Retina (tissue), 1 donor: ENCODE measurements around the gene SNAP47.

Experiments used
- DNase-seq: peaks from one replicate; pipeline ENCODE4 v3.0.0-alpha.2; 2016

SNAP47 gene

DNA sequence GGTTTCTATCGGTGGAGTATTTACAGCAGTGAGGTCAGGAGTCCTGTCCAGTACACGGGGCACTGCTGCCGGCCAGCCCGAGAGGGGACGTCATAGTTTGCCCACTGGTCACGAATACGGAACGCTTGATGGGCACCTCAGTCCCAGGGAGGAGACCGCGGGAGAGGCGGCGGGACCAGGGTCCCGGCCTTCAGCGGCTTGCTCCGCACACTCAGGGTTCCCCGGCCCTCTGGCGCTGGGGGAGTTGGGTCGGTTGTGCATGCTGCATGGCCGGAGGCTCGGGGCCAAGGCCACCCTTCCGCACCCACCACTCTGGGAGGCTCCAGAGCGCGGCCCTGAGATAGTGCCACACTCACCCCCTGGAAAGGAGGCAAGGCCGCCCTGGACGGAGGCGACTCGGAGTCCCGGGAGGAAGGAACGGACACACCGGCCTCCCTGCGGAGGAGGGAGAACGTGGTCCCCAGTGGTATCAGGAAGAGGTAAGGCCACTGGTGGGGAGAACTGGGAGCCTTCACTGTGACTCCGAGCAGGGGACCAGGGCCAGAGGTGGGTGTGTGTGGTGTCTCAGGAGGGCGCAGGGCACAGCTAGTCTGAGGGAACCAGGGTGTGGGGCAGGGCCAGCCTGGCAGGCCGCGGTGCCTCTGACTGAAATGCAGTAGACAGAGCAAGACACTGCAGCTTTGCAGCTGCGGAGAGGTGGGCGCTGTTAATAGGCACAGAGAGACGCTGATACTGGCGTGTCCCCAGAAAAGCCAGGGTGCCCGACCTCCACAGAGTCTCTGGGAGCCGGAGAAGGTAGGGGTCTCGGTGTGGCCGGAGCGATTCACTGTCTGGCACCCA lies 51.7 kb downstream of the SNAP47 start:
- DNase-seq, result peak; percentile 41

GRCh38 chr1:227787513-227788270 lies 52.5 kb downstream of the SNAP47 start:
- DNase-seq, result peak; percentile 84

- peak; percentile 73 for DNase-seq
Observed at GRCh38 chr1:227788271-227789083, 53.2 kb downstream of the SNAP47 start.

DNA sequence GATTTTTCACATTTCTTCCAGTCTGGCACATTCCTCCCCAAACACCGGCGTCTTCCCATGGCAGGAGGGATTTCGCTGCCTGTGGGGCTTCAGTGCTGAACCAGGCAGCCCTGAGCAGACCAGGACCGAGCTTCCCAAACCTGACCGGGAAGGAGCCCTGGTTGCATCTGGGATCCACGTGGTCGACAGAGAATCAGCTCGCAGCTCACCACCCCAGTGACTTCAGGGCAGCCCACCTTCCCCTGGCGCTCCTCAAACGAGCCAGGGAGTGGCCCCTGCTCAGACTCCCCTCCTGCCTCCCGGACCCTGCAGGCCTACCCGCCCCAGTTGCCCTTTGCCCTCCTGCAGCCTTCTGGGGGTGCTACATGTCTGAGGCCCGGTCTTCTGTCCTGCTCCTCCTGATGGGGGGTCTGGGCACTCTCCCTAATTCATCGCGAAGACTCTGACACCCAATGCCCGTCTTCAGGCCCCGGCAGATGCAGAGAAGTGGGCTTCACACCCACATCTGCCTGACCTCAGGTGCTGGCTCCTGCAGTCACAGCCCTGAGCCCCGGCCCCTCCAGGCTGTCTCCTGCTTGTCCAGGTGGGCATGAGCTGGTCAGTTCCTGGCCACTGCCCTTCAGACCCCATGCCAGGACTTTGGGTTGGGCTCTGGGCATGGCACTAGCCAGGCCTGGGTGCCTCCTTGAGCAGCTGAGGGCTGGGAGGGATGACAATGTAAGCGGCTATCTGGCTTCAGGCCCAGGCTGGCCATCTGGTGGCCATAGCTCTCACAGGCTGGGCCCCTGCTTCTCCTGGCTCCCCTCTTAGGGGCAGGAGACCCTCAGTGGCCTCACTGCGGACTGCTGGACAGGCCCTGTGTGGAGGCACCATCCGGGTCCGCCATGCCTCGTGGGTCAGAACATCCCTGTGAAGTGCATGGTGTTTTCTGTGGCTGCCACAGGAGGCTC lies 54.1 kb downstream of the SNAP47 start:
- peak; percentile 19 for DNase-seq

GRCh38 chr1:227790034-227790400 lies 54.8 kb downstream of the SNAP47 start:
- no peak for DNase-seq

- no peak for DNase-seq
Observed at GRCh38 chr1:227790868-227791267, 55.6 kb downstream of the SNAP47 start.

- DNase-seq, result no peak
Observed at GRCh38 chr1:227791425-227792143, 56.3 kb downstream of the SNAP47 start.

DNA sequence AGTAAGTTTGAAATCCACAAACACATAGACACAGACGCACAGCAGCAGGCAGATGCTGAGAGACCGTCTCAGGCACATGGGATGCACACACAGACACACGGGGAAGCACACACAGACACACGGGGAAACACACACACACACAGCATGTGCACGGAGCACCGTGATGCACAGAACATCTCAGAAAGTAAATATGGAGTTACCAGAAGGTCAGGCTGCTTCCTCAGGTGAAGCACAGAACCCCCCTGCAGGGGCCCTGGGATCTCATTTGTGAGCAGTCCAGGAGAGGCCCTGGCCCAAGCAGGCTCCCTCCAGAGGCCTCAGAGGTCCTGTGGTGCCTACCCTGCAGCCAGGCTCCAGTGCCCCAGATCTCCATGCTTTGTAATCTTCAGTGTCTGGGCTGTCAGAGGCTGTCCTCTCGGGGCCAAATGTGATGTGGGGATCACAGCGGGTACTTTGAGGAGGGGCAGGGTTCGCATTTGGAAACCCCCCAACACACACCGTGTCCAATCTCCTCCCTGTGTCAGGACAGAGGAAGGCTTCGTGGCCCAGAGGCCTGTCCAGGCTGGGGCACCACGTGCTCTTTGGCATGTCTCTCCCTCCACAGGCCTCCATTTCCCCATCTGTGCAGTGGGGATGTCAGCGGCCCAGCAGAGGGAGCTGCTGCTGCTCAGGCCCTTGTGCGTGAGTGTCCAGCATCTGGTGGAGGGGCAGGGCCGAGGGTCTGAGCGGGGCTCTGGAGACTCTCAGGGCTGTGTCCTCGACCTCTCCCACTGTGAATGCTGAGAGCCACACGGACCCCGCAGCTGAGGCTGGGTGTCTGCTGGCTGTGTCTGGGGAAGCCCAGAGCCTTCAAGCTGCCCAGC lies 57.2 kb downstream of the SNAP47 start:
- DNase-seq, result no peak

- no peak for DNase-seq
Observed at GRCh38 chr1:227793079-227793947, 58.1 kb downstream of the SNAP47 start.

- DNase-seq, result peak; percentile 45
Observed at GRCh38 chr1:227793948-227794816, 58.9 kb downstream of the SNAP47 start.

- no peak for DNase-seq
Observed at GRCh38 chr1:227794817-227795192, 59.6 kb downstream of the SNAP47 start.

DNA sequence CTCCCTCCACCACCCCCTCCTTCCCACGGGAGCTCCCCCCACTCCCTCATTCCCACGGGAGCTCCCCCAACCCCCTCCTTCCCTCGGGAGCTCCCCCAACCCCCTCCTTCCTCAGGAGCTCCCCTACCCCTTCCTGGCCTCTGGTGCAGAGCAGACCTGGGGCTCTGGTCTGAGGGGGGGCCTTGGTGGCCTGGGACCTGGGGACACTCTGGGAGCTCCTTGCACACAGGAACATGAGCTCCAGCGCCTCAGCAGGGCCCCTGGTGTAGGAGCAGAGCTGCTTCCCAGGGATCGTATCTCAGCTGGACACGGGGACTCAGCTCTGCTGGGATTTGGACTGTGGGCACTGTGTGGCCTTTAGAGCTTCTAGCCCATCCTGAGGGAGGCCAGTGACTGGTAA lies 60.5 kb downstream of the SNAP47 start:
- DNase-seq, result no peak

GRCh38 chr1:227796359-227796915 lies 61.2 kb downstream of the SNAP47 start:
- DNase-seq, result no peak

DNA sequence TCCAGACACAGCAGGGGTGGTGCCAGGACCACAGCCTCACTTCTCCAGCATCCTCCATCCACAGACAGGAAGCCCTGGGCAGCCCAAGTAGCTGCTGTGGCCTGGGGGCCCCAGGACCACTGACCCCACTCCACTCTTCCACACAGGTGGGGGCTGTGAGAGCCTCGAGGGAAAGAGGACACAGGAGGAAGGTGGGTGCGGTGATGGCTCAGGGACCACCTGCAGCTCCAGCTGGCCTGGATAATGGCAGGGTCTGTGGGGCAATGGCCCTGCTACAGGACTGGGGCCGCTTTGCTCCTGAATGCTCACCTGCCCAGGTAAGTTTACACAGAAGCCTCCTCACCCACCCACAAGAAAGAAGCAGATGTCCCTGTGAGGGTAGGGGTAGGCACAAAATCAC lies 61.9 kb downstream of the SNAP47 start:
- DNase-seq, result no peak

- DNase-seq, result no peak
Observed at GRCh38 chr1:227797625-227798024, 62.4 kb downstream of the SNAP47 start.

DNA sequence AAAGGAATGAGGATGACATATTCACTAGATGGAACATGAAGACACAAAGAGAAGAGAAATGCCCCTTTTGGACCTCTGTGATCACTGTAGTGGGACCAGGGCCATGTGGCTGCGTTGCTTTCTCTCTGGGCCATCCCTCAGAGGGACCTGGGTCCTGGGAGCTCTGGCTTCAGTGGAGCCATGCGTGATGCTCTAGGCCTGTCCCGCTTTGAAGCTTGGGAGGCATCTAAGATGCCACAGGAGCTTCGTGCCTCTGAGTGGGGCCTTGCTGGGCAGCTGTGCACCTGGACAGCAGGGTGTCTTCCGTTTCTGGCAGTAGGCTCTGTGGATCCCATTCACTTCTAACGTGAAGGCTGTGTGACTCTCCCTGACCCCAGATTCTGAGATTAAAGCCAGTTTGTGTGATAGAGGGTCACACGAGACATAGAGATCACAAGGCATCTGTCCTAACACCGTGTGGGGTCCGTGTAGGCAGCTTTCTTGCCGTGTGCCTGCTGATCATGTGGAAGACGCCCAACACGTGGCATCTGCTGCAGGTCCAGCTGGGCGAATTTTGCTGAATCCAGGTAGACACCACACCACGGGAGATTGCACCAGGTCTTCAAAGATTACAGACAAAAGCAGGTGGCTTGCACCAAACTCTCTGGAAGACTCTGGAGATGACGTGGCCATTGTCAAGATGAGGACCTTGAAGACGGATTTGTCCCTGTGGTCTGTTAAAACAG lies 63.0 kb downstream of the SNAP47 start:
- no peak for DNase-seq

DNA sequence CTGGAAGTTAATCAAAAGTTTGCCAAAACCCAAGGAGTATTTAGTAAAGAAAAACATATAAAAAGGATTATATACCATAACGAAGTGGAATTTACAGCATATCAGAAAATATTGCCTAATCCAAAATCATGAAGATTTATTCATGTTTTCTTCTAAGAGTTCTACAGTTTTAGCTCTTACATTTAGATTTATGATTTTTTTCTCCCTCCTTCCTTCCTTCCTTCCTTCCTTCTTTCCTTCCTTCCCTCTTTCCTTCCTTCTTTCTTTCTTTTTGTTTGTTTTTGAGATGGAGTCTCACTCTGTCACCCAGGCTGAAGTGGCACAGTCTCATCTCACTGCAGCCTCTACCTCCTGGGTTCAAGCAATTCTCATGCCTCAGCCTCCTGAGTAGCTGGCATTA lies 64.5 kb downstream of the SNAP47 start:
- DNase-seq, result no peak
